CD4-positive, alpha-beta T cell treated with Interleukin-6 at 100 ng/mL for 8 hours (primary cell): ENCODE results near the gene FCER1G.

Experiments
- DNase-seq: peaks from one replicate; pipeline ENCODE4 v3.0.0-alpha.2; 2020; ENCODE audit warnings: mixed read lengths, low spot score

The FCER1G gene

GRCh38 chr1:161215076-161215475, at the start of gene FCER1G:
FCER1G (plus strand) TSS chr1:161215295; CDS start chr1:161215322, 27 bp downstream.
- DNase-seq = no peak

- peak; percentile 93 for DNase-seq
Observed at GRCh38 chr1:161165742-161166668, 49.1 kb upstream of the FCER1G start, which contains the start of gene PPOX. PPOX (plus strand) TSS chr1:161166426; CDS start chr1:161166848, 422 bp downstream.

- no peak for DNase-seq
Observed at GRCh38 chr1:161166669-161167548, 48.2 kb upstream of the FCER1G start.

- DNase-seq = no peak
Observed at GRCh38 chr1:161168906-161169305, 46.2 kb upstream of the FCER1G start.

GRCh38 chr1:161171191-161171590, 43.9 kb upstream of the FCER1G start:
- no peak for DNase-seq

GRCh38 chr1:161171696-161172095, 43.4 kb upstream of the FCER1G start:
- no peak for DNase-seq

- DNase-seq = no peak
Observed at GRCh38 chr1:161172349-161172748, 42.7 kb upstream of the FCER1G start.

- no peak for DNase-seq
Observed at GRCh38 chr1:161172776-161173376, 42.2 kb upstream of the FCER1G start.

GRCh38 chr1:161173711-161174110, 41.4 kb upstream of the FCER1G start:
- DNase-seq = no peak

- no peak for DNase-seq
Observed at GRCh38 chr1:161174911-161175310, 40.2 kb upstream of the FCER1G start.

GRCh38 chr1:161175771-161176453, 39.2 kb upstream of the FCER1G start:
- no peak for DNase-seq

GRCh38 chr1:161176468-161177111, 38.5 kb upstream of the FCER1G start:
- no peak for DNase-seq

GRCh38 chr1:161177112-161177935, 37.8 kb upstream of the FCER1G start, which contains the start of gene B4GALT3:
B4GALT3 (minus strand) TSS chr1:161177507; CDS start chr1:161176060, 1,447 bp downstream.
- peak; percentile 88 for DNase-seq

- DNase-seq = no peak
Observed at GRCh38 chr1:161177936-161178244, 37.2 kb upstream of the FCER1G start.

GRCh38 chr1:161179698-161180097, 35.4 kb upstream of the FCER1G start:
- no peak for DNase-seq

GRCh38 chr1:161180639-161181038, 34.5 kb upstream of the FCER1G start:
- peak; percentile 37 for DNase-seq

- DNase-seq = peak; percentile 85
Observed at GRCh38 chr1:161182214-161182613, 32.9 kb upstream of the FCER1G start.

GRCh38 chr1:161185282-161185682, 29.8 kb upstream of the FCER1G start:
- peak; percentile 90 for DNase-seq

GRCh38 chr1:161185732-161186311, 29.3 kb upstream of the FCER1G start:
- no peak for DNase-seq

GRCh38 chr1:161187311-161187710, 27.8 kb upstream of the FCER1G start:
- DNase-seq = no peak
